ENCODE data around the gene RAMP3. TPM values are rescaled to one million over a fixed set of nuclear protein-coding genes. Genes with fewer than 3 reads are reported as not detected.
"Not testable (repeated sequence)": the region's sequence is repeated elsewhere in the genome, so short reads cannot be mapped to it uniquely, and the experiment has no call there.

Gene RAMP3
- total RNA-seq (ENCODE audit: low replicate concordance) = not detected in 2 replicates

GRCh38 chr7:45157653-45158401 is at the start of gene RAMP3:
TSS of gene RAMP3 (plus strand) at chr7:45157791. CDS start at chr7:45157829, 38 bp downstream.
- H3K4me3 ChIP-seq (ENCODE audit: low read depth, low read length) = no peak within 1 kb of the TSS
- TF ChIP-seq CTCF (IDR thresholded peaks at IDR 0.05; ENCODE audit: insufficient read depth, low read length) = no peak
- DNase-seq (ENCODE audit: low read depth) = no peak

GRCh38 chr7:45108863-45109262 is 48.7 kb upstream of the RAMP3 start:
- TF ChIP-seq CTCF (IDR thresholded peaks at IDR 0.05; ENCODE audit: insufficient read depth, low read length) = no peak
- no peak for DNase-seq (ENCODE audit: low read depth)
- no peak overlapping the region for H3K4me3 ChIP-seq (ENCODE audit: low read depth, low read length)

- TF ChIP-seq CTCF (IDR thresholded peaks at IDR 0.05; ENCODE audit: insufficient read depth, low read length) = peak; percentile 26
- peak within 1 kb of the TSS; percentile 92 for H3K4me3 ChIP-seq (ENCODE audit: low read depth, low read length)
- DNase-seq (ENCODE audit: low read depth) = peak; percentile 89
These were observed 46.0 kb upstream of the RAMP3 start, which contains the start of gene TBRG4 for GRCh38 chr7:45111298-45112223. TSS of gene TBRG4 (minus strand) at chr7:45111697. CDS start at chr7:45109237, 2,460 bp downstream.

- H3K4me3 ChIP-seq (ENCODE audit: low read depth, low read length) = no peak overlapping the region
- peak; percentile 49 for DNase-seq (ENCODE audit: low read depth)
These were observed 44.9 kb upstream of the RAMP3 start for GRCh38 chr7:45112648-45113047.

GRCh38 chr7:45114257-45114656 is 43.3 kb upstream of the RAMP3 start:
- not testable (repeated sequence) for DNase-seq (ENCODE audit: low read depth); H3K4me3 ChIP-seq (ENCODE audit: low read depth, low read length)

More at GRCh38 chr7:45112648-45113047, 44.9 kb upstream of the RAMP3 start:
- no peak for TF ChIP-seq CTCF (IDR thresholded peaks at IDR 0.05; ENCODE audit: insufficient read depth, low read length)

- TF ChIP-seq CTCF (IDR thresholded peaks at IDR 0.05; ENCODE audit: insufficient read depth, low read length) = no peak
- DNase-seq (ENCODE audit: low read depth) = no peak
These were observed 42.7 kb upstream of the RAMP3 start for GRCh38 chr7:45114926-45115325.

GRCh38 chr7:45116048-45116447 is 41.5 kb upstream of the RAMP3 start:
- DNase-seq (ENCODE audit: low read depth) = no peak
- no peak overlapping the region for H3K4me3 ChIP-seq (ENCODE audit: low read depth, low read length)
- no peak for TF ChIP-seq CTCF (IDR thresholded peaks at IDR 0.05; ENCODE audit: insufficient read depth, low read length)

More at GRCh38 chr7:45114926-45115325, 42.7 kb upstream of the RAMP3 start:
- no peak overlapping the region for H3K4me3 ChIP-seq (ENCODE audit: low read depth, low read length)

Measured in fibroblast of the aortic adventitia (primary cell).